Right lobe of liver (tissue), 6 donors: ENCODE results near the gene ZNF221. TPM values are rescaled to one million over a fixed set of nuclear protein-coding genes. Genes with fewer than 3 reads are reported as not detected.

ENCODE experiments used
- ATAC-seq, 4 donors: fragments of 200-7000 bp; cut with Tn5 transposase; one replicate each; pipeline ENCODE4 v1.9.1; 2020; ENCODE audit warnings: mild to moderate bottlenecking in 4 of 4, moderate library complexity in 4 of 4
- DNase-seq, 3 donors: peaks; one replicate each; pipeline ENCODE4 v3.0.0-alpha.2; 2020
- H3K27ac ChIP-seq, 3 donors: fragments of 200-600 bp; one replicate each; pipeline ENCODE4 v1.8.0; 2022
- H3K27me3 ChIP-seq, 2 donors: fragments of 200-600 bp; one replicate each; pipeline ENCODE4 v1.8.0; 2022
- H3K36me3 ChIP-seq, 4 donors: fragments of 200-600 bp; sonication (generic) in 1 of 4; one replicate each; pipeline versions ENCODE4 v1.5.1 to v1.8.0; 2017 to 2022; ENCODE audit warnings: control low read depth in 1 of 4
- H3K4me1 ChIP-seq, 4 donors: fragments of 200-600 bp; sonication (generic) in 1 of 4; one replicate each; pipeline versions ENCODE4 v1.5.1 to v1.8.0; 2017 to 2022; ENCODE audit warnings: control low read depth in 1 of 4
- H3K4me3 ChIP-seq, 3 donors: fragments of 200-600 bp; one replicate each; pipeline ENCODE4 v1.8.0; 2022
- H3K9me3 ChIP-seq, 4 donors: fragments of 200-600 bp; sonication (generic) in 1 of 4; one replicate each; pipeline versions ENCODE4 v1.5.1 to v1.8.0; 2017 to 2022; ENCODE audit warnings: control low read depth in 1 of 4
- CTCF ChIP-seq, 4 donors: fragments of 200-600 bp in 3 of 4; fragments of 450-650 bp in 1 of 4; IDR thresholded peaks; one replicate each; pipeline versions ENCODE4 v1.5.1 to v1.8.0; 2016 to 2022; ENCODE audit warnings: antibody characterized with exemption in 4 of 4, mild to moderate bottlenecking in 2 of 4
- POLR2A ChIP-seq: fragments of 450-650 bp; IDR thresholded peaks from one replicate; pipeline ENCODE4 v1.6.1; 2017; ENCODE audit warnings: antibody characterized with exemption, mild to moderate bottlenecking
- WGBS: methylation state at CpG from one replicate; pipeline ENCODE4 v1.1.6; 2018; ENCODE audit warnings: low coverage, low lambda C conversion rate; ENCODE audit not compliant: insufficient coverage; ENCODE audit errors: missing lambda C conversion rate; 5-methylcytosine and 5-hydroxymethylcytosine counted together
- intact Hi-C, 2 donors: fragments of 100-400 bp; cut with DNase I; formaldehyde crosslinking; loops; one replicate each; pipeline versions ENCODE4 v1.11.2 to v1.14.1; 2022
- total RNA-seq, 6 experiments: library from RNA; depleted of rRNA in 2 of 6; stranded (reverse); fragments of >200 nt in 2 of 6; fragmentation: NEBNext Ultra II Directional in 3 of 6; extraction: Animal tissue kit (Norgen Biotek cat#: 25700) in 3 of 6; gene quantifications; one replicate each; pipeline versions ENCODE4 v1.1.0 to v1.2.4, GENCODE V29; 2016 to 2023
- donor health status: DM: no; HTN: yes; CAD: no.
- donor health status: DM: no; HTN: no; CAD: no.
- donor health status: DM: no; HTN: no; CAD: no.
- donor health status: DM: no; HTN: yes; CAD: no.
- donor health status: DM: no; HTN: yes; CAD: no.

ZNF221 gene
- total RNA-seq, 6 experiments from 2014 or later = 0.50 to 2.9 (median 1.6) TPM

GRCh38 chr19:44002212-44002565, 51.2 kb downstream of the ZNF221 start:
- H3K36me3 ChIP-seq = peaks cover 0 to 2% (median 0%) of the 10 kb centered on the region in 4 donors
- peak overlapping the region; percentile 68 to 86 (median 78) for H3K4me3 ChIP-seq
- intact Hi-C loops = no loop called here
- peaks cover 0 to 9% (median 0%) of the 10 kb centered on the region in 4 donors for H3K9me3 ChIP-seq
- no peaks in the 10 kb centered on the region for H3K27me3 ChIP-seq
- ATAC-seq (no peak), DNase-seq (no peak)
- WGBS = 14% methylated on average over 8 of the region's 8 CpGs
- no peak for TF ChIP-seq POLR2A
- TF ChIP-seq CTCF (IDR thresholded peaks at IDR 0.05) = no peak
- H3K4me1 ChIP-seq = peaks cover 0 to 8% (median 0%) of the 10 kb centered on the region in 4 donors
- H3K27ac ChIP-seq = peak overlapping the region in 2 of 3 donors; percentile 41 to 60

DNA sequence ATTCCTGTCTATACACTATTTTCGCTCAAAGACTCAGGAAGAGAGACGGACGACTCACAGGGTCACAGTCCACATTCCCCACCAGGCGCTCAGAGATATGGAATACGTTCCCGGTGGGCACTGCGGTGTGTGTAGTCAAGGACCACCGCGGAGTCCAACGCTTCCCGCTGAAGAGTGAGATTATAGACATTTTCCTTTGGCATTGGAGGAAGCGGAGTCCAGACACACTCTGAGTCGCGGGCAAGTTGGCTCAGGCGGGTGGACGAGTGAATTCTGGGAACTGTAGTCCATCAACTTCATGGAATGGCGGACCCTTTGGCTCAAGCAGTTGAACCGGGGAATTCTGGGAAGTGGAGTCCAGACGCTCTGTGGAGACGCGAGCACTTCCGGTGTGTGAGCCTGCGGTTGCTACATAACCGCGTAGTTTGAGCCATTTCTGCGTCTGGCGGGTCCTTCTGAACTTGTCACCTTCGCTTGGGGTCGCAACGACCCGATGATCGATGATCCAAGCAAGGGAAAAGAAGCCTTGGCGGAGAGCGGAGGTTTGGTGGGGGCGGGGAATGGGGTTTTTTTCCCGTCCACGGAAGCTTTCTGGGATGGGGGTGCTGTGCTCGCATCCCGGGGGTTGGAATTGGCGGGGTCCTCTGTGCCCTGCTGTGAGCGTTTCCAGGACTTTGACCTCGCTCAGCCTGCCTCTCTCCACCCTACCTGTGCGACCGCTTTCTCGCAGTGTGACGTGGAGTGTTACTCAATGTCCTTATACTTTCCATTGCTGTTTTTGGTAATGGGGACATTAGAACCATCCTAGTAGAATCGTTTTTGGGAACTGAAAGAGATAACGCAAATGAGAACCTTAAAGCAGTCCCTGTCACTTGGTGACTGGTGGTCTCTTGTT, 51.8 kb downstream of the ZNF221 start, which contains the start of gene ZNF230:
Gene ZNF230, plus strand, starts transcription at position 392 of the 895 bp plus-strand sequence. CDS start 4,122 bp downstream, outside the sequence.
- ATAC-seq (peak; percentile 99 to 100 (median 100)), DNase-seq (peak; percentile 88 to 94 (median 93))
- peak within 1 kb of the TSS; percentile 17 to 64 (median 60) for H3K27ac ChIP-seq
- H3K36me3 ChIP-seq = peaks cover 0 to 7% (median 1%) of the 10 kb centered on the region in 4 donors
- no peaks in the 10 kb centered on the region for H3K27me3 ChIP-seq
- intact Hi-C loops = no loop called here
- peak within 1 kb of the TSS; percentile 68 to 86 (median 78) for H3K4me3 ChIP-seq
- WGBS = 0% methylated on average over 17 of the region's 48 CpGs
- no peak for TF ChIP-seq CTCF (IDR thresholded peaks at IDR 0.05)
- TF ChIP-seq POLR2A = peak; percentile 29
- H3K9me3 ChIP-seq = peaks cover 0 to 9% (median 0%) of the 10 kb centered on the region in 4 donors
- peaks cover 0 to 8% (median 0%) of the 10 kb centered on the region in 4 donors for H3K4me1 ChIP-seq

- Histone ChIP-seq H3K27ac (peak overlapping the region; percentile 17 to 64 (median 60)), H3K4me1 (peaks cover 0 to 8% (median 0%) of the 10 kb centered on the region in 4 donors), H3K36me3 (peaks cover 0 to 12% (median 5%) of the 10 kb centered on the region in 4 donors), H3K9me3 (peaks cover 0 to 12% (median 0%) of the 10 kb centered on the region in 4 donors), H3K27me3 (no peaks in the 10 kb centered on the region), H3K4me3 (peak overlapping the region; percentile 68 to 86 (median 78))
- DNase-seq (no peak), ATAC-seq (peak in 3 of 4 donors; percentile 3 to 7 (median 5))
- WGBS = 3% methylated on average over 8 of the region's 15 CpGs
- no peak for TF ChIP-seq CTCF (IDR thresholded peaks at IDR 0.05)
- TF ChIP-seq POLR2A = no peak
- intact Hi-C loops = no loop called here
These were observed 52.5 kb downstream of the ZNF221 start for GRCh38 chr19:44003461-44004009.

DNA sequence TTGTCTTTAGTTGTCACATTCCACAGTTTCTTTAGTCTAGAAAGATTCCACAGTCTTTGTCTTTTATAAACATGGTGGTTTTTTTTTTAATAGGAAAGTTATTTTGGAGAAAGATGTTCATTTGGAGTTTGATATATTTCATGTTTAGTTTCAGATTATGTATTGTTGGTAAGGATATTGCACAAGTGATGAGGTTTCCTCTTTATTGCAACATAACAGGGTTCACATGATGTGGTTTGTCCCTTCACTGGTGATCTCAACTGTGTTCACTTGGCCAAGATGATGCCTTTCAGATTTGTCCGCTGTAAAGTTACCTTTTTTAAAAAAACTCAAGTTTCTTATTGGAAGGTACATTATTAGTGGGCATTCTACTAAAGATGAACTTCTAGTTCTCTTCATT, 54.9 kb downstream of the ZNF221 start:
- TF ChIP-seq POLR2A (no peak), CTCF (IDR thresholded peaks at IDR 0.05) (no peak)
- H3K27ac ChIP-seq = no peak overlapping the region
- WGBS = 50% methylated on average over 1 of the region's 1 CpG
- H3K27me3 ChIP-seq = no peaks in the 10 kb centered on the region
- ATAC-seq (no peak), DNase-seq (no peak)
- H3K4me1 ChIP-seq = peaks cover 0 to 8% (median 0%) of the 10 kb centered on the region in 4 donors
- intact Hi-C loops = no loop called here
- peaks cover 0 to 29% (median 8%) of the 10 kb centered on the region in 4 donors for H3K9me3 ChIP-seq
- no peak overlapping the region for H3K4me3 ChIP-seq
- H3K36me3 ChIP-seq = peaks cover 0 to 35% (median 24%) of the 10 kb centered on the region in 4 donors
